SK-N-SH (cell line): Measurements from ENCODE around the gene ADCY7. TPM values are rescaled to one million over a fixed set of nuclear protein-coding genes. Genes with fewer than 3 reads are reported as not detected.

ENCODE experiments used
- CTCF ChIA-PET: fragments of 300-600, 350-600 bp; formaldehyde crosslinking; extraction: SDS; loops from one replicate; lab custom pipeline; 2021; lab: Yijun Ruan, JAX
- POLR2A ChIA-PET: fragments of 350-600 bp; sonication (Branson Sonifier 250); formaldehyde crosslinking; extraction: SDS; loops from one replicate; lab custom pipeline; 2020; ENCODE audit warnings: antibody characterized with exemption, inconsistent platforms; lab: Yijun Ruan, JAX
- DNase-seq: peaks from one replicate; pipeline ENCODE4 v3.0.0; 2012
- H2AFZ ChIP-seq: fragments of 200-600 bp; sonication (generic); 2 replicates; pipeline ENCODE4 v1.8.1; 2016; ENCODE audit warnings: antibody characterized with exemption, mild to moderate bottlenecking, low read depth
- H3F3A ChIP-seq: fragments of 200-600 bp; sonication (generic); replicated peaks from 2 replicates; pipeline ENCODE3; 2016; ENCODE audit warnings: antibody characterized with exemption, mild to moderate bottlenecking; ENCODE audit not compliant: insufficient read depth
- H3K27ac ChIP-seq, 2 experiments: fragments of 200-500 bp in 1 of 2; fragments of 200-600 bp in 1 of 2; sonication (Bioruptor generic) in 1 of 2; sonication (generic), shearing (Covaris generic) in 1 of 2; 2 replicates each; pipeline versions ENCODE4 v1.5.1 to v1.6.1; 2014 to 2016; ENCODE audit warnings: low read depth in 2 of 2, inconsistent platforms in 1 of 2, low read length in 1 of 2, mild to moderate bottlenecking in 1 of 2, mixed read lengths in 1 of 2
- H3K27me3 ChIP-seq: fragments of 200-600 bp; sonication (generic), shearing (Covaris generic); 2 replicates; pipeline ENCODE4 v1.6.1; 2016; ENCODE audit warnings: mixed run types; ENCODE audit not compliant: insufficient read depth
- H3K36me3 ChIP-seq, 2 experiments: fragments of 200-500 bp in 1 of 2; fragments of 200-600 bp in 1 of 2; sonication (Bioruptor generic) in 1 of 2; sonication (generic) in 1 of 2; replicated peaks in 1 of 2; 2 replicates each; pipeline versions ENCODE3 to v1.5.1; 2014 to 2016; ENCODE audit warnings: low read length in 1 of 2, mild to moderate bottlenecking in 1 of 2; ENCODE audit not compliant: insufficient read depth in 2 of 2, control insufficient read depth in 1 of 2
- H3K4me1 ChIP-seq, 2 experiments: fragments of 200-500 bp in 1 of 2; fragments of 200-600 bp in 1 of 2; sonication (Bioruptor generic) in 1 of 2; sonication (generic), shearing (Covaris generic) in 1 of 2; 2 replicates each; pipeline versions ENCODE4 v1.5.1 to v1.6.1; 2014 to 2016; ENCODE audit warnings: low read depth in 1 of 2, low read length in 1 of 2, mixed run types in 1 of 2; ENCODE audit not compliant: insufficient read depth in 2 of 2, control insufficient read depth in 1 of 2
- H3K4me2 ChIP-seq: fragments of 200-600 bp; sonication (generic), shearing (Covaris generic); 2 replicates; pipeline ENCODE4 v1.6.1; 2017; ENCODE audit warnings: mixed run types
- H3K4me3 ChIP-seq, 2 experiments: fragments of 200-500 bp in 1 of 2; fragments of 200-600 bp in 1 of 2; sonication (Bioruptor generic) in 1 of 2; sonication (generic), shearing (Covaris generic) in 1 of 2; 2 replicates each; pipeline versions ENCODE4 v1.5.1 to v1.8.1; 2014 to 2016; ENCODE audit warnings: low read depth in 2 of 2, inconsistent platforms in 1 of 2, low read length in 1 of 2, mild to moderate bottlenecking in 1 of 2, mixed read lengths in 1 of 2, moderate library complexity in 1 of 2
- H3K79me2 ChIP-seq: fragments of 200-600 bp; sonication (generic); 2 replicates; pipeline ENCODE4 v1.8.1; 2017; ENCODE audit warnings: mild to moderate bottlenecking; ENCODE audit not compliant: insufficient read depth
- H3K9ac ChIP-seq: fragments of 200-600 bp; sonication (generic); 2 replicates; pipeline ENCODE4 v1.6.1; 2017; ENCODE audit warnings: mixed run types
- H3K9me2 ChIP-seq: fragments of 200-600 bp; sonication (generic); 2 replicates; pipeline ENCODE4 v1.6.1; 2017; ENCODE audit warnings: mixed run types
- H3K9me3 ChIP-seq: fragments of 200-600 bp; sonication (generic); 2 replicates; pipeline ENCODE4 v1.6.1; 2017; ENCODE audit warnings: mixed run types, mild to moderate bottlenecking, moderate library complexity
- H4K20me1 ChIP-seq: fragments of 200-600 bp; sonication (generic); 2 replicates; pipeline ENCODE4 v1.6.1; 2017; ENCODE audit warnings: mild to moderate bottlenecking, mixed run types; ENCODE audit not compliant: insufficient read depth
- EZH2phosphoT487 ChIP-seq: fragments of 200-600 bp; sonication (generic); IDR thresholded peaks from 2 replicates; pipeline ENCODE4 v1.6.1; 2017; ENCODE audit warnings: low read depth, mixed run types, mild to moderate bottlenecking, antibody characterized with exemption, moderate library complexity, borderline replicate concordance
- FOSL2 ChIP-seq: IDR thresholded peaks from 2 replicates; pipeline ENCODE4 v1.4.0; 2012; ENCODE audit warnings: low read depth, mild to moderate bottlenecking, moderate library complexity, borderline replicate concordance
- FOXM1 ChIP-seq: IDR thresholded peaks from 2 replicates; pipeline ENCODE4 v1.4.0; 2012; ENCODE audit warnings: low read depth, mild to moderate bottlenecking
- GABPA ChIP-seq: IDR thresholded peaks from 2 replicates; pipeline ENCODE4 v1.4.0; 2012; ENCODE audit warnings: low read depth, mild to moderate bottlenecking
- IRF3 ChIP-seq: fragments of 150-350 bp; IDR thresholded peaks from 2 replicates; pipeline ENCODE4 v1.6.1; 2016; ENCODE audit warnings: mild to moderate bottlenecking, low read depth, low read length
- JUND ChIP-seq: IDR thresholded peaks from 2 replicates; pipeline ENCODE4 v1.4.0; 2012
- MXI1 ChIP-seq: IDR thresholded peaks from 2 replicates; pipeline ENCODE4 v1.6.1; 2012; ENCODE audit warnings: mild to moderate bottlenecking, low read depth, low read length, improper control_type of control experiment
- NRF1 ChIP-seq: IDR thresholded peaks from 2 replicates; pipeline ENCODE4 v1.6.1; 2012; ENCODE audit warnings: low read depth, mild to moderate bottlenecking, low read length
- REST ChIP-seq: IDR thresholded peaks from 2 replicates; pipeline ENCODE4 v1.6.1; 2012; ENCODE audit warnings: mild to moderate bottlenecking, low read depth, low read length, moderate library complexity
- SIN3A ChIP-seq: IDR thresholded peaks from 2 replicates; pipeline ENCODE4 v1.6.1; 2012; ENCODE audit warnings: low read depth, mild to moderate bottlenecking, low read length, moderate library complexity, borderline replicate concordance
- USF2 ChIP-seq: fragments of 150-350 bp; IDR thresholded peaks from 2 replicates; pipeline ENCODE4 v1.6.1; 2017; ENCODE audit warnings: antibody characterized with exemption, low read length, low read depth, borderline replicate concordance
- YY1 ChIP-seq: IDR thresholded peaks from 2 replicates; pipeline ENCODE4 v1.4.0; 2012; ENCODE audit warnings: low read depth, mild to moderate bottlenecking
- ZBTB33 ChIP-seq: IDR thresholded peaks from 2 replicates; pipeline ENCODE4 v1.4.0; 2012; ENCODE audit warnings: low read depth, borderline replicate concordance
- WGBS: methylation state at CpG from one replicate; pipeline ENCODE4 v1.1.6; 2017; ENCODE audit warnings: low lambda C conversion rate; 5-methylcytosine and 5-hydroxymethylcytosine counted together
- polyA plus RNA-seq, 3 experiments: library from polyadenylated mRNA; depleted of rRNA; stranded (reverse); fragments of >200 nt; gene quantifications; 2 replicates each; pipeline ENCODE4 v1.2.3, GENCODE V29; 2012

Gene ADCY7
- polyA plus RNA-seq, 1 of the 3 experiments (the other 2 are of a cell fraction) = 14.3 TPM

GRCh38 chr16:50255538-50255937 lies 10.8 kb upstream of the ADCY7 start (continued):
- TF ChIP-seq REST = no peak

GRCh38 chr16:50256604-50257003 lies 9.7 kb upstream of the ADCY7 start:
- H3K4me3 ChIP-seq = no peak overlapping the region
- no peaks in the 10 kb centered on the region for H3K9me2 ChIP-seq
- H3K9me3 ChIP-seq = no peaks in the 10 kb centered on the region
- DNase-seq = no peak
- 92% methylated on average over 1 of the region's 1 CpG for whole genome bisulfite sequencing
- peaks cover 8 to 15% of the 10 kb centered on the region in 2 experiments; a peak in 2 of 4 replicates for H3K4me1 ChIP-seq
- POLR2A ChIA-PET = no interaction called here
- H4K20me1 ChIP-seq = no peaks in the 10 kb centered on the region
- H3K4me2 ChIP-seq = no peak overlapping the region
- no peak overlapping the region for H3K27ac ChIP-seq
- H2AFZ ChIP-seq = no peak overlapping the region
- H3K79me2 ChIP-seq = no peaks in the 10 kb centered on the region
- H3K27me3 ChIP-seq = no peaks in the 10 kb centered on the region
- no peak for TF ChIP-seq JUND
- TF ChIP-seq IRF3 = no peak
- TF ChIP-seq FOSL2 = no peak
- TF ChIP-seq YY1 = no peak
- no peak for TF ChIP-seq SIN3A
- TF ChIP-seq EZH2phosphoT487 = no peak
- H3K36me3 ChIP-seq = no peaks in the 10 kb centered on the region
- H3K9ac ChIP-seq = no peak overlapping the region
- CTCF ChIA-PET = no interaction called here
- H3F3A ChIP-seq = no peaks in the 10 kb centered on the region

GRCh38 chr16:50257876-50258275 lies 8.5 kb upstream of the ADCY7 start:
- TF ChIP-seq EZH2phosphoT487 (no peak), USF2 (no peak), FOXM1 (no peak), JUND (no peak), MXI1 (no peak), ZBTB33 (no peak), SIN3A (no peak), GABPA (no peak), NRF1 (no peak), YY1 (no peak)
- TF ChIP-seq, all 33 proteins: peak for 0
- DNase-seq = no peak
- no peak overlapping the region for H2AFZ ChIP-seq
- H3K27me3 ChIP-seq = no peaks in the 10 kb centered on the region
- WGBS = 96% methylated on average over 9 of the region's 9 CpGs
- no peaks in the 10 kb centered on the region for H3K9me3 ChIP-seq
- no peaks in the 10 kb centered on the region for H3K79me2 ChIP-seq
- POLR2A ChIA-PET = no interaction called here
- H4K20me1 ChIP-seq = no peaks in the 10 kb centered on the region
- peaks cover 7 to 15% of the 10 kb centered on the region in 2 experiments; a peak in 2 of 4 replicates for H3K4me1 ChIP-seq
- H3K9ac ChIP-seq = no peak overlapping the region
- CTCF ChIA-PET = interaction anchor here (0.9 to 2.5 kb wide), 6 partner anchors 11 to 548 kb away, joined by 3 to 7 read pairs (median 4); partner anchors contain the start of gene CNEP1R1
- H3F3A ChIP-seq = no peaks in the 10 kb centered on the region
- H3K9me2 ChIP-seq = no peaks in the 10 kb centered on the region
- H3K4me3 ChIP-seq = no peak overlapping the region
- no peaks in the 10 kb centered on the region for H3K36me3 ChIP-seq
- H3K27ac ChIP-seq = no peak overlapping the region
- H3K4me2 ChIP-seq = no peak overlapping the region
